Fibroblast of skin of right quadriceps (primary cell): ENCODE data around the gene ERF.
A peak's percentile ranks its signal among the peaks of the same experiment; 100 is the strongest.

ENCODE experiments used
- DNase-seq: peaks from one replicate; pipeline ENCODE4 v3.0.0-alpha.2; 2013

Gene ERF

GRCh38 chr19:42252365-42253244 lies 2.3 kb downstream of the ERF start:
- peak; percentile 52 for DNase-seq

- no peak for DNase-seq
Observed at GRCh38 chr19:42251572-42252358, 3.2 kb downstream of the ERF start.

- DNase-seq: no peak
Observed at GRCh38 chr19:42250666-42251531, 4.0 kb downstream of the ERF start.

DNA sequence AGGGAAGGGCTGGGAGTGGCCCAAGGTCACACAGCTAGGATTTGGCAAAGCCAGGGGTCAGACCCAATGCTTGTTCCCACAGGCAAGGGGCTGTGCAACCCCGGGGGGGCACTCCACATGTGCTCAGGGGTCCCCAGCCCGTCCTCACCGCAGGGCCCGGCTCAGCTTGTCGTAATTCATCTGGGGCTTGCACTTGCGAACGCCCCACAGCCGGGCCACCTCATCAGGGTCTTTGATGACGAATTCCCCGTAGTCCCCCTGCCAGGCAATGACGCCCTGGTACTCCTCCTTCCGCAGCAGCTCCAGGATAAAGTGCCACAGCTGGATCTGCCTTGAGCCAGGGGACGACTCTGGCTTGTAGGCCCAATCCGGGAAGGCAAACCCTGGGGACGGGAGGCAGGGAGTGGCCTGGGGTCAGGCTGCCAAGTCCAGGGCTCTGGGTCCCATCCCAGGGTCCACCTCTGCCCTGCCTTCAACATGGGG lies 4.7 kb downstream of the ERF start:
- no peak for DNase-seq

GRCh38 chr19:42249769-42250168 lies 5.2 kb downstream of the ERF start:
- DNase-seq: no peak

DNA sequence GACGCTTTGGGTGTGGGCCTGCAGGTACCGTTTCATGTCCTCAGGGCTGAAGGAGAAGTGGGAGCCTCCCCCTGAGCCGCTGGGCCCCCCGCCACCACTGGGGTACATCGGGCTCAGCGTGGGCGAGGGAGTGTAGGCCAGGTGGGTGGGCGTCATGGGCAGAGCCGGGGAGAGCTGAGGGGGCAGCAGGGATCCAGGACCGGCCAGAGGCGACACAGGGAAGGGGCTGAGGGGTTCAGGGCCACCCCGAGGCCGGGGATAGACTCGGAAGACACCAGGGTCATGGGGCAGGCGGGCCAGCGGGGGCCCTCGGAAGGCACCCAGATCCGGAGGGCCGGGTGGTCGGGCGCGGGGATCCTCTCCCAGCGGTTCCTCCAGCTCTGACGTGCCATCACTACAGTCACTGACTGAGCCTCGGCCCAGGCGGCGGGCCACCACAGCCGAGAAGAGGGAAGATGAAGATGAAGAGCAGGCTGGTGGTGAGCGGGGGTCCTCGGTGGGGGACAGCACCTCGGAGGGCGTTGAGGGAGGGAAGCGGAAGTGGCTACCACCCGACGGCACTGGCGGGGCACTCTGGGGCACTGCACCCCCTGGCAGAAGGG lies 5.7 kb downstream of the ERF start:
- DNase-seq: no peak

- no peak for DNase-seq
Observed at GRCh38 chr19:42248270-42249148, 6.4 kb downstream of the ERF start.

DNA sequence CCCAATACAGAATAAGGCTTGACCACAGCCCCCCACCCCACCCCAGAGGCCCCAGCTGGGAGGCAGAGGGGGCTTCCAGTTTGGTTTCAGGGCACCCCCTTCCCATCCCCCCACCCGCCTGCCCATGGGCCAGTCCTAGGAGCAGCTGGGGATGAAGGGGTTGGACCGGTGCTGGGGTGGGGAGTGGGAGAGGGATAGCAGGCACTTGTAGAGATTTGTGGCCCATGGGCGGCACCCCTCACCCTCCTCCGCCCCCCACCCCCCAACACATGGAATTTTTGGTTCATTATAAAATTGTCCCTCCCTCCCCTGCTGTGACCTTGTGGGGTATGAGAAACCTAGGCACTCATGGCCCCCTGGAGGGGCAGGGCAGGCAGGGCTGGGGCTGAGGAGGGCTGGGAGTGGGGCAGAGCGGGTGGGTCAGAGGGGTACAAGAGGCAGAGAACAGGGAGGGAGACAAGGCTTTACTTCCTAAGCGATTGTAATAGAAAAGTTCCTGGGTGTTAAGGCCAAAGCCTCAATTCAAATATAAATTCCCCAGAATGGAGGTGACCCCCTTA lies 7.2 kb downstream of the ERF start:
- no peak for DNase-seq

GRCh38 chr19:42246922-42247639 lies 7.8 kb downstream of the ERF start:
- DNase-seq: no peak

DNA sequence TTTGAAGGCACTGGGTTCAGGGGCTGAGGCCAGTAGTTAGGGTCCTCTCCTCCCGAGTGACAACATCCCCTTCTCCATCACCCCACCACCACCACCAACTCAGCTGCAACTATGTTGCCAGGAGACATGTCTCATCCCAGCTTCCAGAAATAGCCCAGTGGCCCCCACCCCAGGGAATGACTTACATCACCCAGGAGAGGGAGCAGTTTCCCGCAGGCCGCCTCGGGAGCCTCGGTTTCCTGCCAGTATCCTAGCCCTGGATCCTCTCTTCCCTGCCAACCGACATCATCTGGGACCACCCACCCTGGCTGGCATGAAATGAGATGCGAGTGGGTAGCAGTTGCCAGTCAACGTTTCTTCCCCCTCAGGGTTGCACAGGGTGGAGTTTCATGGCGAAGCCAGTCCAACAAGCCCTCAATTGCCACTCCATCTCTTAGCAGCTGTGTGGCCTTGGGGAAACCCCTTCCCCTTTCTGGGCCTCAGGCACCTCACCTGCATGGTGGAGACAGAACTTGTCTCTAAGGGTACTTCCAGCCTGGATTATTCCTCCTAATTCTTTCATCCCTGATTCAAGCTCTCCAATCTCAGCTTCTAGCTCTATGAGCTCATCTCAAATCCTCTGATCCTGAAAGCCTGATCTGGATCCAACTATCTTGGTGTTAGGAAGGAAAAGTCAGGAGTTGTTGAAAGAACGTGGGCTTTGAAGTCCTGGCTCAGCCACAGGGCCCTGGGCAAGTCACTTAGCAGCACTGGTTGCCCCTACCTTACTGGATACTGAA lies 8.6 kb downstream of the ERF start:
- DNase-seq: peak; percentile 84

DNA sequence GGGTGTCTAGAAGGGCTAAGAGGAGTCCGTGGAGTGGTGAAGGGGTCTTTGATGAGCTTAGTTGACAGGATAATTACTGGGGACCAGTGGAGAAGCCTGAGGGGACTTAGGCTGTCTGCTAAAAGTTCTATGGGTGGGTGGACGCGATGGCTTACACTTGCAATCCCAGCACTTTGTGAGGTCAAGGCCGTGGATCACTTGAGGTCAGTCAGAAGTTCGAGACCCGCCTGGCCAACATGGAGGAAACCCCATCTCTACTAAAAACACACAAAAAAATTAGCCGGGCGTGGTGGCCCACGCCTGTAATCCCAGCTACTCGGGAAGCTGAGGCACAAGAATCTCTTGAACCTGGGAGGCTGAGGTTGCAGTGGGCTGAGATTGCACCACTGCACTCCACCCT lies 9.7 kb downstream of the ERF start:
- no peak for DNase-seq

- DNase-seq: peak; percentile 93
Observed at GRCh38 chr19:42244347-42245220, 10.3 kb downstream of the ERF start.

DNA sequence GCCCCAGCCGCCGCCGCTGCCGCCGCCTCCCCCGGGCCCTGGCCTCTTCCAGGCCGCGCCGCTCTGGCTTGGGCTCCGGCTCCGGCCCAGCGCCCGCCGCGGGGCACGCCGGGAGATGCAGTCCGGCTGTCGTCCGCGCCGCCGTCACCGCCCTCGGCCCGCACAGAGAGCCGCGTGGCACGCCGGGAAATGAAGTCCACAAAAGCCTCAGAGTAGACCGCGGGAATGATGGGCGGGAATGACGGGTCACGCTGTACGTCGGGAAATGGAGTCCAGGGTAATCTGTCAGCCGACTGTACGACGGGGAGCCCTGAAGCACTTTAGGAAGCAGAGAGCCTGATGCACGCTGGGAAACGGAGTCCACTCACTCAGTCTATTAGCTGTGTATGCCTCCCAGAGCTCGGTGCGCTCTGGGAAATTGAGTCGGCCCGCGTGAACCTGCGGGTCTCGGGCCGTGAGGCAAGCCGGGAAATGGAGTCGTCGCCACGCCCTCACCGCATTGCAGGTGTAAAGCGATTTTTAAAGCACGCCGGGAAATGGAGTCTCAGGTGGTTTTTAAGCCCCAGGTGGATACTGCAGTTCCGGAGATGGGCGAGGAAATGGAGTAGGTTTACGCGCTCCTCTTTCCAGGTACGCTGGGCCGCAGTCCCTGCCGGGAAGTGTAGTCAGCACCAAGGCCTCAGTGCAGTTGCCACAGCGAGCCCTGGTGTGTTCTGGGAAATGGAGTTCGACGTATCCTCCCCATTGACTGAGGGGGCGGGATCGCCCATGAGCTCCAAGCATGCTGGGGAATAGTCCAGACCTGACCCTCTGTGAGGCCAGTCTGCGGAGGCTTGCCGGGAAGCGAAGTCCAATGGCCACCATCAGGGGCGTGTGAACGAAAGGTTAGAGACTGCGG lies 12.2 kb downstream of the ERF start, which contains the start of gene GSK3A:
GSK3A (minus strand) TSS at position 91 of the 898 bp plus-strand sequence. CDS start 137 bp downstream, outside the sequence.
- peak; percentile 99 for DNase-seq

- no peak for DNase-seq
Observed at GRCh38 chr19:42242069-42242511, 12.8 kb downstream of the ERF start.

DNA sequence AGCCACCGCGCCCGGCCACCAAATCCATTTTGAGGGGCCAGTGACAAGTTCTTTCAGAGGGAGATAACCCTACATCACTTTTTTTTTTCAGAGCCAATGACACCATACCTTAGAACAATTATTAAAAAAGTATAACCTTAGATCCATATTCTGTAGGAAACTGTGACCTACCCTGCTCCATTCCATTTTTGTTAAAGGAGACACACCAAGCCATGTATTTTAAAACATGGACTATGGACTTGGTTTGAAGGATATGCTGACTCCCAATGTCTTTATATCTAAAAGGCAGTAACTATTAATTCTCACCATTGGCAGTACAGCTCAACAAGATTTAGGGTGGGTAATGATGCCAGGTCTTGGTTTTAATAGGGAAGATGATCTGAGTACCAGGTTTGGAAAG lies 13.6 kb downstream of the ERF start:
- DNase-seq: no peak

DNA sequence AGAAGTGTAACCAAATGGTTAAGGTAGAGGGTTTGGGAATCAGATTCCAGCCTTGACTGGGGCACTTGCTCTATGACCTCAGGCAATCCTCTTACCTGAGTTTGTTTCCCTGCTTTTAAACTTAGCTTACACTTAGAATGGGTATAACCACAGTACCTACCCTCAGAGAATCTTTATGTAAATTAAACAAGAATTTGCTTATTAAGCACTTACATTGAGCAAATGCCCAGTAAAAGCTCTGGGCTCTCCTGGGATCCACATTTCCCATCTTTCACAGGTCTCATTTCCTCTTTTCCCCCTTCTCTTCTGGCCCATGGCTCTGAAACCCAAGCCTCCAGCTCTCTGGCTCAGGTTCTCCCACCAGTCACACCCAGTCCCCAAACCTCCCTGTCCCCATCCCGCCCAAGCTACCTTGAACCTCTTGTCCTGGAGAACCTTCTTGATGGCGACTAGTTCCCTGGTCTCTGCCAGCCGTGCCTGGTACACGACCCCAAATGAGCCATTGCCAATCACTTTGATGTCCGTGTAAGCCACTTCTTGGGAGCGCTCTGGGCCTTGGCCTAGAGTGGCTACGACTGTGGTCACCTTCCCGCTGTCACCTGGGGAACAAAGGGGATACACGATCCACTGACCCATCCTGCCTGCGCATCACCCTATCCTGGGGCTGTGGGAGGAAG lies 15.2 kb downstream of the ERF start:
- DNase-seq: no peak

DNA sequence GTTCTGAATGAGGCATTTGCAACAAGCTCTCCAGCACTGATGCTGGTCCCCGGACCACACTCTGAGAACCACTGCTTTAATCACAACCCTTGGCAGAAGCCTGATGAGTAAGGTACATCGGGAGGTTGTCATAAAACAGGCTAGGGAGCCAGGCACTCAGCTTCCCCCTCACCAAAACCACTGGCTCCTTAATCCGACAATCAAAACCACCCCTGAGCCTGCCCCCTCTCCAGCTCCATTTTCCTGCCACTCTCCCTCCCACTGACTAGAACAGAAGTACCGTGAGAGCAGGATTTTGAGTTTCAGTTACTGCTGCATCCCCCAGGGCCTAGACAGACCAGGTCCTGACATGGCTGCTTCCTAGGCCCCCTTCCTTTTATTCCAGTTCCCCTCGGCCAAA lies 19.7 kb downstream of the ERF start:
- no peak for DNase-seq
